Cardiac muscle cell (in vitro differentiated cells and primary cell): ENCODE results near the gene STX8. TPM values are rescaled to one million over a fixed set of nuclear protein-coding genes. Genes with fewer than 3 reads are reported as not detected.

ENCODE experiments used
- DNase-seq, 2 donors: peaks; one replicate each; pipeline versions ENCODE4 v3.0.0 to v3.0.0-alpha.2; 2010 to 2017; ENCODE audit warnings: low read depth in 1 of 2, low spot score in 1 of 2
- H3K27ac ChIP-seq: fragments of 200-600 bp; sonication (generic); 2 replicates; pipeline ENCODE4 v1.5.1; 2016
- H3K27me3 ChIP-seq: fragments of 200-600 bp; sonication (generic); 2 replicates; pipeline ENCODE4 v1.6.0; 2016; ENCODE audit warnings: control low read depth
- H3K36me3 ChIP-seq: fragments of 200-600 bp; sonication (generic); 2 replicates; pipeline ENCODE4 v1.5.1; 2016; ENCODE audit warnings: control low read depth
- H3K4me1 ChIP-seq: fragments of 200-600 bp; sonication (generic); 2 replicates; pipeline ENCODE4 v1.8.1; 2017; ENCODE audit warnings: low read depth, mild to moderate bottlenecking, mixed run types
- H3K4me3 ChIP-seq: fragments of 200-600 bp; sonication (generic); 2 replicates; pipeline ENCODE4 v1.5.1; 2016; ENCODE audit warnings: mild to moderate bottlenecking
- H3K9me3 ChIP-seq: fragments of 200-600 bp; sonication (generic); 2 replicates; pipeline ENCODE4 v1.5.1; 2017; ENCODE audit warnings: low read depth, mild to moderate bottlenecking, control low read depth
- polyA plus RNA-seq: library from polyadenylated mRNA; unstranded; fragments of >200 nt; fragmentation: Nextera tagmentation; extraction: Ambion mirVana; gene quantifications from 2 replicates; pipeline ENCODE4 v1.2.1, GENCODE V29; 2016
- total RNA-seq: library from RNA; depleted of rRNA; stranded (reverse); fragments of >200 nt; gene quantifications from 2 replicates; pipeline ENCODE4 v1.2.3, GENCODE V29; 2016
- TF ChIP-seq, protein P1 (sequence below): IDR thresholded peaks from 2 replicates; pipeline ENCODE4 v1.5.1; 2012; ENCODE audit warnings: low read depth, mild to moderate bottlenecking, low read length

The STX8 gene
- total and polyA plus RNA-seq, 2 experiments from 2014 or later, result 46.9 to 95.2 TPM

DNA sequence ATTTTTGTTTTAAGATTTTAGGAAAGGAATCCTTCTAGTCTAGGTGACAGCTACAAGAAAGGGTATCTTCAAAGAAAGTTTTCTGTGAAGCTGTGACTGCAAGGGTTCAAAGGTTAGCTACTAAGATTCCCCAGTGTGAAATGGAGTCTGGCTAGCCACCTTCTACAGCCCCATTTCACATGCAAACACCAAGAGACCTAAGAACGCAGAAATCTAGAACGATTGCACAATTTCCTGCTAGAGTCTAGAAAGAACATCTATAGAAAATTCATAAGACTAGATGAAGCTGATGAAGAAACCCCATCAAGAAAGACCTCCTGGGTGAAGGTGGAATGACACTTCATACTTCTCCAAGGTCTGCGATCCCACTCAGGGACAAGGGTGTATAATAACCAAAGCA is 77.1 kb downstream of the STX8 start:
- no peaks in the 10 kb centered on the region for H3K27me3 ChIP-seq
- no peaks in the 10 kb centered on the region for H3K4me1 ChIP-seq
- no peak overlapping the region for H3K27ac ChIP-seq
- no peaks in the 10 kb centered on the region for H3K36me3 ChIP-seq
- no peaks in the 10 kb centered on the region for H3K9me3 ChIP-seq
- no peak for DNase-seq
- no peak overlapping the region for H3K4me3 ChIP-seq
- TF ChIP-seq, protein P1, sequence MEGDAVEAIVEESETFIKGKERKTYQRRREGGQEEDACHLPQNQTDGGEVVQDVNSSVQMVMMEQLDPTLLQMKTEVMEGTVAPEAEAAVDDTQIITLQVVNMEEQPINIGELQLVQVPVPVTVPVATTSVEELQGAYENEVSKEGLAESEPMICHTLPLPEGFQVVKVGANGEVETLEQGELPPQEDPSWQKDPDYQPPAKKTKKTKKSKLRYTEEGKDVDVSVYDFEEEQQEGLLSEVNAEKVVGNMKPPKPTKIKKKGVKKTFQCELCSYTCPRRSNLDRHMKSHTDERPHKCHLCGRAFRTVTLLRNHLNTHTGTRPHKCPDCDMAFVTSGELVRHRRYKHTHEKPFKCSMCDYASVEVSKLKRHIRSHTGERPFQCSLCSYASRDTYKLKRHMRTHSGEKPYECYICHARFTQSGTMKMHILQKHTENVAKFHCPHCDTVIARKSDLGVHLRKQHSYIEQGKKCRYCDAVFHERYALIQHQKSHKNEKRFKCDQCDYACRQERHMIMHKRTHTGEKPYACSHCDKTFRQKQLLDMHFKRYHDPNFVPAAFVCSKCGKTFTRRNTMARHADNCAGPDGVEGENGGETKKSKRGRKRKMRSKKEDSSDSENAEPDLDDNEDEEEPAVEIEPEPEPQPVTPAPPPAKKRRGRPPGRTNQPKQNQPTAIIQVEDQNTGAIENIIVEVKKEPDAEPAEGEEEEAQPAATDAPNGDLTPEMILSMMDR, result no peak

DNA sequence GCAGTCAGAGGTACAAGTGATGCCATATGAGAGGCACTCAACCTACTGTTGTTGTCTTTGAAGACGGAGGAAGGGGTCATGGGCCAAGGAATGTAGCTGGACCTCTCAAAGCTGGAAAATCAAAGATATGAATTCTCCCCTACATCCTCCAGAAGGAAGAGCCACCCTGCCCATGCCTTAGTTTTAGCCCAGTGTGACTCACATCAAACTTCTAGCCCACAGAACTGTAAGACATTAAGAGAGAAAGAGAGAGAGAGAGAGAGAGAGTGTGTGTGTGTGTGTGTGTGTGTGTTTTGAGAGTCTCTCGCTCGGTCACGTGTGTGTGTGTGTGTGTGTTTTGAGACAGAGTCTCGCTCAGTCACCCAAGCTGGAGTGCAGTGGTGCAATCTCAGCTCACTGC is 87.1 kb downstream of the STX8 start:
- Histone ChIP-seq H3K9me3 (no peaks in the 10 kb centered on the region), H3K36me3 (no peaks in the 10 kb centered on the region), H3K27ac (no peak overlapping the region), H3K4me3 (no peak overlapping the region), H3K27me3 (no peaks in the 10 kb centered on the region), H3K4me1 (no peaks in the 10 kb centered on the region)
- TF ChIP-seq, protein P1, result no peak
- DNase-seq, result no peak

DNA sequence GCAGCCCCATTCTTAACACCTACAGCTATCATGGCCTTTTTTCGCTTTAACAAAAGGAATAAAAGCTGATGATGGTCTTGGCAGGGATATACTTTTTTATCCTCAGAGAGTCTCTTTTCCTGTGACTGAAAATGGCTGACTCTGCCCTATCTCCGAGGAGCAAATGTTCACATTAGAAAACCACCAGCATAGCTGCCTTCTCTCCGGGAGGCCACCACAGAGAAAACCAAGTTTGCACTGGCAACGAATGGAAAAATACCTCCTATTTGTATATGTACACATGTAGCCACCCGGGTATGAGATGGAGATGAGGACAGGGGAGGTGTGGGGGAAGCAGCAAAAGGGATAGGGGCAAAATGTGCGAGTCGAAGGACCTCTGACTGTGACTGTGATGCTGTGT is 88.2 kb downstream of the STX8 start:
- no peak for DNase-seq
- Histone ChIP-seq H3K4me3 (no peak overlapping the region), H3K27me3 (no peaks in the 10 kb centered on the region), H3K4me1 (no peaks in the 10 kb centered on the region), H3K9me3 (no peaks in the 10 kb centered on the region), H3K27ac (no peak overlapping the region), H3K36me3 (no peaks in the 10 kb centered on the region)
- TF ChIP-seq, protein P1, result no peak

DNA sequence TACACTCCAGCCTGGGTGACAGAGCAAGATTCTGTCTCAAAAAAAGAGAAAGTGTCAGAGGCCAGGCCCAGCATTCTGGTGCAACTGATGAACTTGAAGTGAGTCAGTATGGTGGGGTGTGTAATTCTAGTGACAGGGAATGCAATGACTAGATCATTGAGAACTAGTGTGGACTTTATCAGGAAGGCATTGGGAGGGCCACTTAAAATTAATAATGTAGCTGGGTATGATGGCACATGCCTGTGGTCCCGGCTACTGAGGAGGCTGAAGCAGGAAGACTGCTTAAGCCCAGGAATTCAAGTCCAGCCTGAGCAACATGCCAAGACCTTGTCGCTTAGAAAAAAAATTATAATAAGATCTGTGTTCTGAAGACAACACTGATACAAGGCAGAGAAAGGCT is 90.8 kb downstream of the STX8 start:
- no peak overlapping the region for H3K27ac ChIP-seq
- DNase-seq, result peak in 1 of 2 donors; percentile 11
- no peaks in the 10 kb centered on the region for H3K27me3 ChIP-seq
- H3K36me3 ChIP-seq, result no peaks in the 10 kb centered on the region
- no peak overlapping the region for H3K4me3 ChIP-seq
- no peaks in the 10 kb centered on the region for H3K4me1 ChIP-seq
- TF ChIP-seq, protein P1, result no peak
- no peaks in the 10 kb centered on the region for H3K9me3 ChIP-seq

DNA sequence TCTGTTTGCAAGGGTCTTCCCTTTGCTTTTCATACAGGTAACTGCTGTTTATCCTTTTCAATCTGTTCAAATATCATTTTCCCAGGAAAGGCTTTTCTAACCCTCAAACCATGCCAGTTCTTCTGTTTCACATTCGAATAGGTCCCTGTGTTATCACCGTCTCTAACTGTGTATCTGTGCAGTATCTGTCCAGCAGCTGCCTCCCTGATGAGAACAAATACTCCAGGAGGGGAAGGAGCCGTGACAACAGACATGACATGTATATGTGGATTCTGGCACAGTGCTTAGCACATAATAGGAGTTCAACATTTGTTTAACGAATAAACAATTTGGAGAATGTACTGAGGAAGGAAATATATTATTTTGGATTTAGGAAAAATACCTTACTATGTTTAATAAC is 95.7 kb downstream of the STX8 start:
- Histone ChIP-seq H3K4me3 (no peak overlapping the region), H3K4me1 (no peaks in the 10 kb centered on the region), H3K27me3 (no peaks in the 10 kb centered on the region), H3K36me3 (no peaks in the 10 kb centered on the region), H3K9me3 (no peaks in the 10 kb centered on the region), H3K27ac (no peak overlapping the region)
- TF ChIP-seq, protein P1, result no peak
- DNase-seq, result no peak

DNA sequence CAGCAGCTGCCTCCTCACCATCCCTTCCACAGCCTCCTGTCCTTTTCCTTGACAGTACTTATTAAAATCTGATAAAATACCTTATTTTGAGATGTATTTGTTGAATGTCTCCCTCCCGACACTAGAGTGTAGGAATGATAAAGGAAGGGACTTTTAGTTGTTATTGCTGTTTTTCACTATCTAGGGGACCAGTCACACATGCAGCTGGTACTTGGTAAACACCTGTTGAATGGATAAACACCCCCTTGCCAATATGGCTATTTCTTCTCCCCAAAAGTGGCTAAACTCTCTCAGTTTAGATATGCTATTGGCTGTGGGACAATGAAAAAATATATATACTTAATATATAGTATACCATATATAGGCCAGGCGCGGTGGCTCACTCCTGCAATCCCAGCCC is 96.7 kb downstream of the STX8 start:
- TF ChIP-seq, protein P1, result no peak
- Histone ChIP-seq H3K9me3 (no peaks in the 10 kb centered on the region), H3K4me1 (no peaks in the 10 kb centered on the region), H3K27ac (no peak overlapping the region), H3K4me3 (no peak overlapping the region), H3K36me3 (no peaks in the 10 kb centered on the region), H3K27me3 (no peaks in the 10 kb centered on the region)
- DNase-seq, result no peak
